WTC11 (cell line): ENCODE measurements around the gene GAB2. TPM values are rescaled to one million over a fixed set of nuclear protein-coding genes. Genes with fewer than 3 reads are reported as not detected.

Experiments used
- ATAC-seq: fragments of 200-7000 bp; cut with Tn5 transposase; 2 replicates; pipeline ENCODE4 v1.10.0; 2021; ENCODE audit warnings: mild to moderate bottlenecking, moderate library complexity
- CTCF ChIA-PET: fragments of 300-600 bp; sonication (Branson Sonifier 250); formaldehyde crosslinking; loops from one replicate; lab custom pipeline; 2021; ENCODE audit warnings: antibody characterized with exemption; lab: Charles Lee
- POLR2A ChIA-PET: fragments of 350-600 bp; sonication (Branson Sonifier 250); formaldehyde crosslinking; loops from one replicate; lab custom pipeline; 2021; ENCODE audit warnings: antibody characterized with exemption; lab: Charles Lee
- DNase-seq: peaks from one replicate; pipeline ENCODE4 v3.0.0; 2021; ENCODE audit warnings: low spot score
- H3K27ac Mint-ChIP-seq: 2 replicates; pipeline ENCODE4 v1.8.0; 2021; ENCODE audit warnings: mixed read lengths
- H3K27me3 Mint-ChIP-seq: 2 replicates; pipeline ENCODE4 v1.8.0; 2021; ENCODE audit warnings: low read depth, mild to moderate bottlenecking, moderate library complexity, mixed read lengths
- H3K36me3 Mint-ChIP-seq: 2 replicates; pipeline ENCODE4 v1.8.0; 2021; ENCODE audit warnings: mixed read lengths
- H3K4me1 Mint-ChIP-seq: 2 replicates; pipeline ENCODE4 v1.8.0; 2022; ENCODE audit warnings: mixed read lengths
- H3K4me3 Mint-ChIP-seq: 2 replicates; pipeline ENCODE4 v1.8.0; 2021; ENCODE audit warnings: mild to moderate bottlenecking, moderate library complexity, mixed read lengths
- H3K9me3 Mint-ChIP-seq: 2 replicates; pipeline ENCODE4 v1.8.0; 2021; ENCODE audit warnings: mixed read lengths
- ESRRA ChIP-seq: sonication (generic); formaldehyde crosslinking; IDR thresholded peaks from 2 replicates; pipeline ENCODE4 v1.8.1; 2022; ENCODE audit warnings: mild to moderate bottlenecking, missing genetic modification reagents, borderline replicate concordance
- FOXJ3 ChIP-seq: sonication (generic); formaldehyde crosslinking; IDR thresholded peaks from 2 replicates; pipeline ENCODE4 v1.9.0; 2021; ENCODE audit warnings: missing genetic modification reagents, mild to moderate bottlenecking, borderline replicate concordance
- GABPB1 ChIP-seq: sonication (generic); formaldehyde crosslinking; IDR thresholded peaks from 2 replicates; pipeline ENCODE4 v1.8.1; 2023; ENCODE audit warnings: mild to moderate bottlenecking, missing genetic modification reagents
- HMGXB4 ChIP-seq: sonication (generic); formaldehyde crosslinking; IDR thresholded peaks from 2 replicates; pipeline ENCODE4 v1.8.1; 2023; ENCODE audit warnings: mild to moderate bottlenecking, moderate library complexity, missing genetic modification reagents
- JAZF1 ChIP-seq: fragments of 250-450 bp; sonication (Bioruptor Pico); IDR thresholded peaks from 2 replicates; pipeline ENCODE4 v1.9.0; 2021; ENCODE audit warnings: moderate library complexity, mild to moderate bottlenecking, inconsistent platforms
- NR2C2 ChIP-seq: sonication (generic); formaldehyde crosslinking; IDR thresholded peaks from 2 replicates; pipeline ENCODE4 v1.8.0; 2022; ENCODE audit warnings: mild to moderate bottlenecking, missing genetic modification reagents
- TP53 ChIP-seq: sonication (generic); formaldehyde crosslinking; IDR thresholded peaks from 2 replicates; pipeline ENCODE4 v1.8.1; 2023; ENCODE audit warnings: mild to moderate bottlenecking, missing genetic modification reagents
- ZNF138 ChIP-seq: sonication (generic); formaldehyde crosslinking; conservative IDR thresholded peaks from 2 replicates; pipeline ENCODE4 v1.8.1; 2022; ENCODE audit warnings: mild to moderate bottlenecking, moderate library complexity, missing genetic modification reagents
- ZNF281 ChIP-seq: sonication (generic); formaldehyde crosslinking; IDR thresholded peaks from 2 replicates; pipeline ENCODE4 v1.8.0; 2023; ENCODE audit warnings: mild to moderate bottlenecking, missing genetic modification reagents
- ZNF396 ChIP-seq: fragments of 250-450 bp; sonication (Bioruptor Pico); IDR thresholded peaks from 2 replicates; pipeline ENCODE4 v1.8.0; 2021; ENCODE audit warnings: mild to moderate bottlenecking, moderate library complexity, borderline replicate concordance
- ZNF425 ChIP-seq: fragments of 250-450 bp; sonication (Bioruptor Pico); conservative IDR thresholded peaks from 2 replicates; pipeline ENCODE4 v1.9.0; 2021; ENCODE audit warnings: mild to moderate bottlenecking
- total RNA-seq: library from RNA; stranded (reverse); gene quantifications from 3 replicates; pipeline ENCODE4 v1.2.3, GENCODE V29; 2021
- TF ChIP-seq, protein P1 (sequence below): sonication (generic); formaldehyde crosslinking; conservative IDR thresholded peaks from 2 replicates; pipeline ENCODE4 v1.8.1; 2023; ENCODE audit warnings: mild to moderate bottlenecking, low read depth, missing genetic modification reagents, moderate library complexity
- TF ChIP-seq, protein P2 (sequence below): fragments of 250-450 bp; sonication (Bioruptor Pico); IDR thresholded peaks from 2 replicates; pipeline ENCODE4 v1.9.0; 2021; ENCODE audit warnings: mild to moderate bottlenecking

Gene GAB2
- total RNA-seq, 1 experiment from 2014 or later, result 10.6 TPM

DNA sequence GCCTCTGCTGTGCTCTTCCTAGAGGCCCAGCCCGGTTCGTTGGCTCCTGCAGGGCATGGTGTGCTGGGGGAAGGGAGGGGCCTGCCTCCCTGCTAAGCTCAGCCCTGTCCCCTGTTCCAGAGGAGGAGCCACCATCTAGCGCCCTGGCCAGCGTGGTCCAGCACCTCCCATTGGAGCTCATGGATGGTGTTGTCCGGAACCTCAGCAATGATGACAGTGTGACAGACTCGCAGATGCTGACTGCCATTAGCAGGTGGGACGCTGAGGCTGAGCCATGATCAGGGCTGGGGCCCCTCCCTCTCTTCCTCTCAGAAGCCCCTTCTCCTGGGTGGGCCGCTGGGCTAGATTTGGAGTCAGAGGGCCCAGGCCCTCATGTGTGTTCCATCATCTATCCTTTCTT lies 219.8 kb downstream of the GAB2 start (continued):
- no peak for TF ChIP-seq ZNF281 (CRISPR knock-in tag)
- TF ChIP-seq, all 79 proteins: peak for 0

GRCh38 chr11:78196661-78197091 lies 220.9 kb downstream of the GAB2 start:
- H3K36me3 Mint-ChIP-seq, result peaks cover 3% of the 10 kb centered on the region; the same call in 1 of the 2 replicates
- no peak for DNase-seq
- no peaks in the 10 kb centered on the region for H3K27me3 Mint-ChIP-seq
- ChIA-PET POLR2A (no interaction called here), CTCF (no interaction called here)
- no peak for ATAC-seq
- no peaks in the 10 kb centered on the region for H3K9me3 Mint-ChIP-seq
- H3K4me3 Mint-ChIP-seq, result no peak overlapping the region
- TF ChIP-seq NR2C2 (CRISPR knock-in tag) (no peak), TP53 (CRISPR knock-in tag) (no peak), HMGXB4 (CRISPR knock-in tag) (no peak)
- peaks cover 2% of the 10 kb centered on the region for H3K4me1 Mint-ChIP-seq
- H3K27ac Mint-ChIP-seq, result no peak overlapping the region

DNA sequence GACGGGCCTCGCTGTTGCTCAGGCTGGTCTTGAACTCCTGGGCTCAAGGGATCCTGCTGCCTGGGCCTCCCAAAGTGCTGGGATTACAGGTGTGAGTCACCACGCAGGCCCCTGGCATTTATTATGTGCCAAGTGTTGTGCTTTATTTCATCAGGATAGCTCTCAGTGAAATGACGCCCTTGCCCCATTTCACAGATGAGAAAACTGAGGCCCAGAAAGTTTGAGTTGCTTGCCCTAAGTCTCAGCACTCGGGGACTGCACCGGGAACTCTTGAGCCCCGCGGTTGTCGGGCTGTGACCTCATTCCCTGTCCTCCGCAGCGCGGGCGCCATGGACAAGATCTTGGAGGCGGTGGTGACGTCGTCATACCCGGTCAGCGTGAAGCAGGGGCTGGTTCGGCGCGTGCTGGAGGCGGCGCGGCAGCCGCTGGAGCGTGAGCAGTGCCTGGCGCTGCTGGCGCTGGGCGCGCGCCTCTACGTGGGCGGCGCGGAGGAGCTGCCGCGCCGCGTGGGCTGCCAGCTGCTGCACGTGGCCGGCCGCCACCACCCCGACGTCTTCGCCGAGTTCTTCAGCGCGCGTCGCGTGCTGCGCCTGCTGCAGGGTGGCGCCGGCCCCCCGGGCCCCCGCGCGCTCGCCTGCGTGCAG lies 221.6 kb downstream of the GAB2 start:
- ATAC-seq, result no peak
- no peaks in the 10 kb centered on the region for H3K4me1 Mint-ChIP-seq
- no peak overlapping the region for H3K27ac Mint-ChIP-seq
- H3K27me3 Mint-ChIP-seq, result no peaks in the 10 kb centered on the region
- H3K9me3 Mint-ChIP-seq, result no peaks in the 10 kb centered on the region
- ChIA-PET CTCF (no interaction called here), POLR2A (no interaction called here)
- H3K36me3 Mint-ChIP-seq, result peaks cover 2% of the 10 kb centered on the region; the same call in 1 of the 2 replicates
- no peak overlapping the region for H3K4me3 Mint-ChIP-seq
- DNase-seq, result no peak
- TF ChIP-seq HMGXB4 (CRISPR knock-in tag) (no peak), JAZF1 (CRISPR knock-in tag) (no peak), ZNF396 (no peak), GABPB1 (no peak)

- peaks cover 8% of the 10 kb centered on the region for H3K4me1 Mint-ChIP-seq
- no peak overlapping the region; the same call in 1 of the 2 replicates for H3K27ac Mint-ChIP-seq
- ATAC-seq (no peak), DNase-seq (no peak)
- H3K27me3 Mint-ChIP-seq, result no peaks in the 10 kb centered on the region; the same call in 1 of the 2 replicates
- ChIA-PET CTCF (no interaction called here), POLR2A (no interaction called here)
- TF ChIP-seq ZNF138 (CRISPR knock-in tag) (no peak), ZNF425 (CRISPR knock-in tag) (no peak), FOXJ3 (CRISPR knock-in tag) (no peak), ESRRA (CRISPR knock-in tag) (no peak), ZNF396 (no peak)
- TF ChIP-seq, protein P1, sequence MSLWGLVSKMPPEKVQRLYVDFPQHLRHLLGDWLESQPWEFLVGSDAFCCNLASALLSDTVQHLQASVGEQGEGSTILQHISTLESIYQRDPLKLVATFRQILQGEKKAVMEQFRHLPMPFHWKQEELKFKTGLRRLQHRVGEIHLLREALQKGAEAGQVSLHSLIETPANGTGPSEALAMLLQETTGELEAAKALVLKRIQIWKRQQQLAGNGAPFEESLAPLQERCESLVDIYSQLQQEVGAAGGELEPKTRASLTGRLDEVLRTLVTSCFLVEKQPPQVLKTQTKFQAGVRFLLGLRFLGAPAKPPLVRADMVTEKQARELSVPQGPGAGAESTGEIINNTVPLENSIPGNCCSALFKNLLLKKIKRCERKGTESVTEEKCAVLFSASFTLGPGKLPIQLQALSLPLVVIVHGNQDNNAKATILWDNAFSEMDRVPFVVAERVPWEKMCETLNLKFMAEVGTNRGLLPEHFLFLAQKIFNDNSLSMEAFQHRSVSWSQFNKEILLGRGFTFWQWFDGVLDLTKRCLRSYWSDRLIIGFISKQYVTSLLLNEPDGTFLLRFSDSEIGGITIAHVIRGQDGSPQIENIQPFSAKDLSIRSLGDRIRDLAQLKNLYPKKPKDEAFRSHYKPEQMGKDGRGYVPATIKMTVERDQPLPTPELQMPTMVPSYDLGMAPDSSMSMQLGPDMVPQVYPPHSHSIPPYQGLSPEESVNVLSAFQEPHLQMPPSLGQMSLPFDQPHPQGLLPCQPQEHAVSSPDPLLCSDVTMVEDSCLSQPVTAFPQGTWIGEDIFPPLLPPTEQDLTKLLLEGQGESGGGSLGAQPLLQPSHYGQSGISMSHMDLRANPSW (CRISPR knock-in tag), result no peak
- TF ChIP-seq, protein P2, sequence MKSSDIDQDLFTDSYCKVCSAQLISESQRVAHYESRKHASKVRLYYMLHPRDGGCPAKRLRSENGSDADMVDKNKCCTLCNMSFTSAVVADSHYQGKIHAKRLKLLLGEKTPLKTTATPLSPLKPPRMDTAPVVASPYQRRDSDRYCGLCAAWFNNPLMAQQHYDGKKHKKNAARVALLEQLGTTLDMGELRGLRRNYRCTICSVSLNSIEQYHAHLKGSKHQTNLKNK, result no peak
- no peaks in the 10 kb centered on the region for H3K36me3 Mint-ChIP-seq
- no peak overlapping the region for H3K4me3 Mint-ChIP-seq
- no peaks in the 10 kb centered on the region for H3K9me3 Mint-ChIP-seq
These were observed 223.1 kb downstream of the GAB2 start for GRCh38 chr11:78194490-78194889.
